Superior temporal gyrus (tissue), 1 donor: ENCODE results near the gene TGFB1.
"Not testable (repeated sequence)": the region's sequence is repeated elsewhere in the genome, so short reads cannot be mapped to it uniquely, and the experiment has no call there.

ENCODE experiments used
- DNase-seq: peaks from one replicate; pipeline ENCODE4 v3.0.0-alpha.2; 2016; ENCODE audit errors: extremely low spot score

TGFB1 gene

DNA sequence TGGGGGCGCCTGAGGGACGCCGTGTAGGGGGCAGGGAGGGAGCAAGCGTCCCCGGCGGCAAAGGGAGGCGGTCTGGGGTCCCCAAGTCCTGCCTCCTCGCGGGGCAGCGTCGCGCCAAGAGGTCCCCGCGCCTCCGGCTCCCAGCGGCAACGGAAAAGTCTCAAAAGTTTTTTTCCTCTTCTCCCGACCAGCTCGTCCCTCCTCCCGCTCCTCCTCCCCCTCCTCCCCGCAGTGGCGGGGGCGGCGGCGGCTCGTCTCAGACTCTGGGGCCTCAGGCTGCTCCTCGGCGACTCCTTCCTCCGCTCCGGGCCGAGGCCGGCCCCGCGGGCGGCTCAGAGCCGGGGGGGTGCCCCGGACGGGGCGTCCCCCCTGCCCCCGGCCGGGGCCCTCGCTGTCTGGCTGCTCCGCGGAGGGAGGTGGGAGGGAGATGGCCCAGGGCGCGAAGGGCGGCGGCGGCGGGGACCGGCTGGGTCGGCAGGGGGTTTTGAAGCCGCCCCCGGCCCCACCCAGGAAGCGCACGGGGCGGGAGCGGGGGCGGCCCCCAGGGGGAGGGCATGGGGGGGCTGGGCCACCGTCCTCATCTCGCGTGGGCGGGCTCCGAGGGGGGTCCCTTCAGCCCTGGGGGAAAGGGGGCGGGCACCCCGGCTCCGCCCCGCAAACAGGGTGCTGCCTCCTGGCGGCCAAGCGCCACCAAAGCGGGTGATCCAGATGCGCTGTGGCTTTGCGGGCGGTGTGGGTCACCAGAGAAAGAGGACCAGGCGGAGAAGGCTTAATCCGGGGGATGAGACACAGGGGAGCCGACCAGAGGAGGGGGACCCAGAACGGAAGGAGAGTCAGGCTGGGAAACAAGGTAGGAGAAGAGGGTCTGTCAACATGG is at the start of gene TGFB1:
Gene TGFB1, minus strand, starts transcription at position 457 of the 877 bp plus-strand sequence. CDS start 878 bp downstream, outside the sequence.
- DNase-seq = no peak

GRCh38 chr19:41402010-41402409 is 48.3 kb upstream of the TGFB1 start:
- no peak for DNase-seq

- no peak for DNase-seq
Observed at GRCh38 chr19:41401483-41401882, 47.8 kb upstream of the TGFB1 start.

DNA sequence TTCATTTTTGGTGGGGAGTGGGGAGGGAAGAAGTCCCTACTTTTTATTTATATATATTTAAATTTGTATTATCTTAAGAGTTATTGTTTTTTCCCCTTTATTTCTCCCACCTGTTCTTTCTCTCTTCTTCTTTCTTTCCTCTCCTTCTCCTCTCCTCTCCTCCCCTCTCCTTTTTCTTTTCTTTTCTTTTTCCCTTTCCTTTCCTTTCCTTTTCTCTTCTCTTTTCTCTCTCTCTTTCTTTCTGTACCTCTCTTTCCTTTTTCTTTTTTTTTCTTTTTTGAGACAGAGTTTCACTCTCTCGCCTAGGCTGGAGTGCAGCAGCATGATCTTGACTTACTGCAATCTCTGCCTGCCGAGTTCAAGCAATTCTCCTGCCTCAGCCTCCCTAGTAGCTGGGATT is 45.8 kb upstream of the TGFB1 start:
- no peak for DNase-seq

DNA sequence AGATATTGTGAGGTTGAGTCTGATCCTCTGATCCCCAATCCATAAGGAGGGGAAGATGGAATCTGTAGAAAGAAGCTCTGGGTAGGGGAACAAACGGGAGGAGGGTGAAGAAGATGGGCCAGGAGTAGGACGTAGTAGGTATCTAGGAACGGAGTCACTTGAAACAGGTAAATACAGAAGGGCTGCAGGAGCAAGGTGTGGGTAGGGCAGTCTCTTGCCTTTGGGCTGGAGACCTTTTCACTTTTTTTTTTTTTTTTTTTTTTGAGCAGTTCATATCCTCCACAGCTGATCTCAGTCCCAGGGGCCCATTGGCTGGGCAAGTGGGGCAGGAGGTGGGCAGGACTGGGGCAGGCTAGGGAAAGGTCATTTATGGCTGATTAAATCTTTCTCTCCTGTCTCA is 45.4 kb upstream of the TGFB1 start:
- DNase-seq = no peak

- DNase-seq = no peak
Observed at GRCh38 chr19:41398598-41398997, 44.9 kb upstream of the TGFB1 start.

- no peak for DNase-seq
Observed at GRCh38 chr19:41398050-41398418, 44.3 kb upstream of the TGFB1 start.

GRCh38 chr19:41397086-41398049 is 43.6 kb upstream of the TGFB1 start, which contains the start of the genes BCKDHA and EXOSC5:
TSS of gene BCKDHA (plus strand) at chr19:41397818. CDS start at chr19:41397828, 10 bp downstream.
TSS of gene EXOSC5 (minus strand) at chr19:41397359. CDS start at chr19:41397328, 31 bp downstream.
- peak; percentile 100 for DNase-seq

DNA sequence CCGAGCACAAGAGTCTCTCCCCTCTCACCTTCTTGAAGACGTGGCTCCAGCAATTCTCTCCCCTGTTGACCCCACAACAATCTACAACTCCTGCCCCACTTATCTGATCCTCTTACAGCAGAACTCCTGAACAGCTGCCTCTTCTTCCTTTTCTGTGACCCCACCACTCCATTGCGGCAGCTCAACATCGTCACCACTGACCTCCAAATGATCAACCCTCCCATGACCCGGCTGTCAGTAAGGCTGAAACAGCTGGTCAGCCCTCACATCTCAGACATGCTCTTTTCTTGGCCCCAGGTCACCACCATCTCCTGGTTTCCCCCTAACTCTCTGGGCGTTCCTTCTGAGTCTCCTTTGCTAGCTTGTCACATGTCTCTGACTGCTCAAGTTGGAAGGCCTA is 41.6 kb upstream of the TGFB1 start:
- DNase-seq = no peak

GRCh38 chr19:41392775-41393174 is 39.1 kb upstream of the TGFB1 start:
- no peak for DNase-seq

GRCh38 chr19:41391618-41392017 is 37.9 kb upstream of the TGFB1 start:
- no peak for DNase-seq

- DNase-seq = no peak
Observed at GRCh38 chr19:41386442-41386841, 32.7 kb upstream of the TGFB1 start.

GRCh38 chr19:41384351-41384750 is 30.6 kb upstream of the TGFB1 start:
- no peak for DNase-seq

DNA sequence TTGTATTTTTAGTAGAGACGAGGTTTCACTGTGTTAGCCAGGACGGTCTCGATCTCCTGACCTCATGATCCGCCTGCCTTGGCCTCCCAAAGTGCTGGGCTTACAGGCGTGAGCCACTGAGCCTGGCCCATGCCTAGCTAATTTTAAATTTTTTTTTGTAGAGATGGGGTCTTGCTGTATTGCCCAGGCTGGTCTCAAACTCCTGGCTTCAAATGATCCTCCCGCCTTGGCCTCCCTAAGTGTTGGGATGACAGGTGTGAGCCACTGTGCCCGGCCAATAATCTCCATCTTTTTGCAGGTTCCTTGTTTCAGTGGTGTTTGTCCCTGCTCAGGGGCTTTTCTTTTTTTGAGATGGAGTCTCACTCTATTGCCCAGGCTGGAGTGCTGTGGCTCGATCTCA is 27.8 kb upstream of the TGFB1 start:
- not testable (repeated sequence) for DNase-seq

- no peak for DNase-seq
Observed at GRCh38 chr19:41377977-41378709, 24.4 kb upstream of the TGFB1 start.

- DNase-seq = no peak
Observed at GRCh38 chr19:41376998-41377365, 23.3 kb upstream of the TGFB1 start.

DNA sequence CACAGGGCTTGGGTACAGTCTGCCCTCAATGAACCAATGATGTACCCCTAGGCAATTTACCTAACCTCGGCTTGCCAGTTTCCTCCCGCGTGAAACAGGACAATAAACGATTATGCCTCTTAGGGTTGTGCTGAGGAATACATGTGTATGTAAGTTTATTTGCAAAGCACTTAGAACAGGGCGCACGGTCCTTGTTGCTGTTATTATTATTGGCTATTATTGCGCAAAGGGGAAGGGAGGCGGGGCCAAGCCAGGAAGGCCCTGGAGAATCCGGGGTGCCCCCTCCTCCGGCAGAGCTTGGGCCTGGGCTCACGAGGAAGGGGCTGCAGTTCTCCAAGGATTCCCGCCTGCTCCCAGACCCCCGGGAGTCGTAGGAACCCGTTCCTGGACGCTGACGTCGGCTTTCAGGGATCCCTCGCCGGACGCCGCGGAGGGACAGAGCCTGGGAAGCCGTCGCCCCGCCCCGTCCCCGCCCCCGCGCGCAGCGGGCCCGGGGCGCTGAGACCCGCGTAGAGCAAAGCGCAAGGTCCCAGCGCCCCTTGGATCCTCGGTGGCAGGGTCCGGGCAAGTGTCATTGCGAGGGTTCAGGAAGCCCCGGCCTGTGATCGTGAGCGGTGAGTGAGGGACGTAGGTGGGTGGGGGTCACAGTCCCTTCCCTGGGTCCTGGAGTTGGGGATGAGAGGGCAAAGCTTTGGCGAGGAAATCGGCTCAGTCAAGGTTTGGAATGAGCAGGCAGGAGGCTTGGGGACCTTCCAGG is 22.7 kb upstream of the TGFB1 start, which contains the start of gene TMEM91:
Gene TMEM91, plus strand, starts transcription at position 293 of the 757 bp plus-strand sequence. CDS start 1,777 bp downstream, outside the sequence.
- no peak for DNase-seq

- DNase-seq = peak; percentile 85
Observed at GRCh38 chr19:41373993-41374392, 20.3 kb upstream of the TGFB1 start.

DNA sequence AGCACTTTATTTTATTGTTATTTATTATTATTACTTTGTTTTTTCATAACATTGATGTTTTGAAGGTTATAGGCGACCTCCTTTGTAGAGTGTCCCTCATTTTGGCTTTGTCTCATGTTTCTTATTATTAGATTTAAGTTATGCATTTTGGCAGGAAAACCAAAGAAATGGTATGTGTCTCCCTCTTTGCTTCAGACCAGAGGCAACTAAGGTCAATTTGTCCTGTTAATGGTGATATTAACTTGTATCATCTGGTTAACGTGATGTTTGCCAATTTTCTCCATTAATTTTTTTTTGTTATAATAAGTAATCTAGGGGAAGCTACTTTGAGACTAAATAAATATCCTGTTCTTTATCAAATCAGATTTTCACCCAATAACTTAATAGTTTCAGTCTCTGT is 18.8 kb upstream of the TGFB1 start:
- no peak for DNase-seq

DNA sequence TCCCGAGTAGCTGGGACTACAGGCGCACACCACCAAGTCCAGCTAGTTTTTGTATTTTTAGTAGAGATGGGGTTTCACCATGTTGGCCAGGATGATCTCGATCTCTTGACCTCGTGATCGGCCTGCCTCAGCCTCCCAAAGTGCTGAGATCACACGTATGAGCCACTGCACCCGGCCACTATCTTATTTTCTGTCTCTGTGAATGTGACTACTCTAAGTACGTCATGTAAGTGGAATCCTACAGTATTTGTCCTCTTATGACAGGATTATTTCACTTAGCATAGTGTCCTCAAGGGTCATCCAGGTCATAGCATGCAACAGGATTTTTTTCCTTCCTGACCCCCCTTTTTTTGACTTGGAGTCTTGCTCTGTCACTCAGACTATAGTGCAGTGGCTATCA is 17.8 kb upstream of the TGFB1 start:
- no peak for DNase-seq

GRCh38 chr19:41371119-41371518 is 17.4 kb upstream of the TGFB1 start:
- not testable (repeated sequence) for DNase-seq
